H1 (cell line): ENCODE data around the gene WFDC1. TPM values are rescaled to one million over a fixed set of nuclear protein-coding genes. Genes with fewer than 3 reads are reported as not detected.

ENCODE experiments used
- CTCF ChIA-PET: fragments of 300-600 bp; sonication (Branson Sonifier 250); formaldehyde crosslinking; loops from one replicate; lab custom pipeline; 2021; ENCODE audit not compliant: partially characterized antibody; lab: Charles Lee
- POLR2A ChIA-PET: fragments of 300-600 bp; sonication (Branson Sonifier 250); formaldehyde crosslinking; loops from one replicate; lab custom pipeline; 2021; ENCODE audit warnings: inconsistent platforms; ENCODE audit not compliant: partially characterized antibody; lab: Charles Lee
- DNase-seq, 2 experiments: peaks; one replicate each; pipeline versions ENCODE4 v3.0.0 to v3.0.0-alpha.2; 2010 to 2022; ENCODE audit warnings: low spot score in 2 of 2, low read depth in 1 of 2, mixed read lengths in 1 of 2
- FAIRE-seq: peaks from 2 replicates; lab custom pipeline; 2011; peaks lifted over from hg19 to GRCh38; lab: Jason Lieb, UNC
- H2AFZ ChIP-seq: 2 replicates; pipeline ENCODE4 v1.8.1; 2012; ENCODE audit warnings: low read length, inconsistent platforms
- H2AK5ac ChIP-seq: 2 replicates; pipeline ENCODE4 v1.6.1; 2013; ENCODE audit warnings: low read depth, low read length
- H2BK120ac ChIP-seq: replicated peaks from 2 replicates; pipeline ENCODE3; 2013; ENCODE audit warnings: low read depth, low read length, inconsistent platforms
- H2BK12ac ChIP-seq: 2 replicates; pipeline ENCODE4 v1.6.1; 2013; ENCODE audit warnings: low read depth, low read length
- H2BK15ac ChIP-seq: 2 replicates; pipeline ENCODE4 v1.6.1; 2013; ENCODE audit warnings: low read length
- H2BK20ac ChIP-seq: 2 replicates; pipeline ENCODE4 v1.6.1; 2013; ENCODE audit warnings: low read length
- H2BK5ac ChIP-seq: 2 replicates; pipeline ENCODE4 v1.6.1; 2013; ENCODE audit warnings: low read depth, low read length
- H3K14ac ChIP-seq: 2 replicates; pipeline ENCODE4 v1.6.1; 2013; ENCODE audit warnings: inconsistent platforms; ENCODE audit not compliant: insufficient read length
- H3K18ac ChIP-seq: 2 replicates; pipeline ENCODE4 v1.6.1; 2013; ENCODE audit warnings: low read length; ENCODE audit errors: extremely low read depth
- H3K23ac ChIP-seq: 2 replicates; pipeline ENCODE4 v1.6.1; 2013; ENCODE audit warnings: inconsistent platforms; ENCODE audit not compliant: insufficient read length
- H3K23me2 ChIP-seq: 2 replicates; pipeline ENCODE4 v1.6.1; 2013; ENCODE audit warnings: low read depth, low read length
- H3K27ac ChIP-seq: 2 replicates; pipeline ENCODE4 v1.6.1; 2011; ENCODE audit warnings: low read depth, low read length, inconsistent platforms
- H3K27me3 ChIP-seq, 4 experiments: replicated peaks in 1 of 4; 1 replicate in 1 of 4; 2 replicates in 3 of 4; pipeline versions ENCODE4 v1.6.1 to v1.8.1; 2011 to 2013; ENCODE audit warnings: low read length in 3 of 4, mild to moderate bottlenecking in 3 of 4, inconsistent platforms in 2 of 4, mixed read lengths in 2 of 4, moderate library complexity in 1 of 4; ENCODE audit not compliant: control insufficient read depth in 3 of 4, insufficient read depth in 3 of 4; ENCODE audit errors: extremely low read depth in 1 of 4
- H3K36me3 ChIP-seq, 4 experiments: 2 replicates each; pipeline versions ENCODE4 v1.6.1 to v1.8.1; 2011 to 2013; ENCODE audit warnings: mild to moderate bottlenecking in 4 of 4, low read length in 3 of 4, moderate library complexity in 2 of 4, control low read depth in 1 of 4, inconsistent platforms in 1 of 4; ENCODE audit not compliant: insufficient read depth in 4 of 4, control insufficient read depth in 2 of 4
- H3K4ac ChIP-seq: replicated peaks from 2 replicates; pipeline ENCODE3; 2013; ENCODE audit warnings: low read length, low read depth, mixed read lengths, inconsistent platforms; ENCODE audit not compliant: insufficient read length
- H3K4me1 ChIP-seq, 4 experiments: replicated peaks in 1 of 4; 1 replicate in 1 of 4; 2 replicates in 3 of 4; pipeline versions ENCODE4 v1.6.1 to v1.8.1; 2011 to 2013; ENCODE audit warnings: low read length in 3 of 4, inconsistent platforms in 2 of 4, mixed read lengths in 1 of 4; ENCODE audit not compliant: insufficient read depth in 4 of 4, control insufficient read depth in 3 of 4
- H3K4me2 ChIP-seq, 2 experiments: 2 replicates each; pipeline versions ENCODE4 v1.6.1 to v1.8.1; 2011 to 2013; ENCODE audit warnings: low read depth in 2 of 2, low read length in 2 of 2, control low read depth in 1 of 2, inconsistent platforms in 1 of 2, mild to moderate bottlenecking in 1 of 2; ENCODE audit not compliant: insufficient read depth in 1 of 2
- H3K4me3 ChIP-seq, 4 experiments: fragments of 200-600, 300-600 bp in 1 of 4; sonication (generic), shearing (Covaris generic), sonication (Bioruptor Twin) in 1 of 4; 2 replicates each; pipeline versions ENCODE4 v1.5.1 to v1.8.1; 2011 to 2016; ENCODE audit warnings: low read length in 4 of 4, low read depth in 3 of 4, control low read depth in 2 of 4, inconsistent platforms in 2 of 4, mild to moderate bottlenecking in 2 of 4, mixed read lengths in 1 of 4, moderate library complexity in 1 of 4; ENCODE audit not compliant: insufficient read depth in 2 of 4; ENCODE audit errors: extremely low read depth in 1 of 4
- H3K56ac ChIP-seq: replicated peaks from 2 replicates; pipeline ENCODE3; 2013; ENCODE audit warnings: low read depth, mild to moderate bottlenecking, mixed read lengths, low read length, inconsistent platforms; ENCODE audit not compliant: insufficient read length
- H3K79me1 ChIP-seq: 2 replicates; pipeline ENCODE4 v1.6.1; 2013; ENCODE audit warnings: low read depth, low read length, control low read depth
- H3K79me2 ChIP-seq, 2 experiments: 2 replicates each; pipeline versions ENCODE4 v1.6.1 to v1.8.1; 2012 to 2013; ENCODE audit warnings: low read length in 2 of 2, mild to moderate bottlenecking in 2 of 2, inconsistent platforms in 1 of 2; ENCODE audit not compliant: insufficient read depth in 2 of 2, control insufficient read depth in 1 of 2
- H3K9ac ChIP-seq, 4 experiments: replicated peaks in 1 of 4; 1 replicate in 1 of 4; 2 replicates in 3 of 4; pipeline versions ENCODE4 v1.6.1 to v1.8.1; 2011 to 2013; ENCODE audit warnings: low read depth in 3 of 4, low read length in 3 of 4, control low read depth in 2 of 4, mild to moderate bottlenecking in 2 of 4, moderate library complexity in 2 of 4, inconsistent platforms in 1 of 4; ENCODE audit errors: extremely low read depth in 1 of 4
- H3K9me3 ChIP-seq, 2 experiments: 2 replicates each; pipeline versions ENCODE4 v1.6.1 to v1.8.1; 2012 to 2013; ENCODE audit warnings: mild to moderate bottlenecking in 2 of 2, moderate library complexity in 2 of 2, control low read depth in 1 of 2, inconsistent platforms in 1 of 2, low read depth in 1 of 2, low read length in 1 of 2, mixed read lengths in 1 of 2; ENCODE audit not compliant: insufficient read depth in 2 of 2
- H4K20me1 ChIP-seq, 2 experiments: replicated peaks in 1 of 2; 2 replicates each; pipeline versions ENCODE3 to v1.8.1; 2011 to 2013; ENCODE audit warnings: inconsistent platforms in 2 of 2, low read length in 2 of 2, mild to moderate bottlenecking in 1 of 2; ENCODE audit not compliant: insufficient read depth in 2 of 2, control insufficient read depth in 1 of 2
- H4K5ac ChIP-seq: 2 replicates; pipeline ENCODE4 v1.6.1; 2013; ENCODE audit warnings: low read length, low read depth, mixed read lengths, inconsistent platforms; ENCODE audit not compliant: insufficient read length
- H4K8ac ChIP-seq: 2 replicates; pipeline ENCODE4 v1.8.0; 2013; ENCODE audit warnings: mild to moderate bottlenecking, moderate library complexity, low read length, inconsistent platforms; ENCODE audit not compliant: insufficient read depth; ENCODE audit errors: extremely low read depth
- H4K91ac ChIP-seq: replicated peaks from 2 replicates; pipeline ENCODE3; 2013; ENCODE audit warnings: low read length, mixed read lengths, inconsistent platforms; ENCODE audit not compliant: insufficient read length
- ASH2L ChIP-seq: fragments of 200-600, 300-600 bp; sonication (generic); IDR thresholded peaks from one replicate; pipeline ENCODE4 v1.7.1; 2017; ENCODE audit warnings: low read length
- CEBPB ChIP-seq: IDR thresholded peaks from 2 replicates; pipeline ENCODE4 v1.6.1; 2012; ENCODE audit warnings: low read depth, low read length
- CHD1 ChIP-seq: IDR thresholded peaks from 2 replicates; pipeline ENCODE4 v1.6.1; 2012; ENCODE audit warnings: low read depth, low read length, improper control_type of control experiment
- CTBP2 ChIP-seq: IDR thresholded peaks from 2 replicates; pipeline ENCODE4 v1.7.0; 2011; ENCODE audit warnings: borderline replicate concordance, mild to moderate bottlenecking, moderate library complexity, mixed read lengths, low read length; ENCODE audit not compliant: insufficient read depth, insufficient read length
- HDAC2 ChIP-seq, 2 experiments: fragments of 300-600 bp in 1 of 2; sonication (generic) in 1 of 2; IDR thresholded peaks; 2 replicates each; pipeline ENCODE4 v1.6.1; 2011 to 2012; ENCODE audit warnings: low read depth in 2 of 2, low read length in 2 of 2, mild to moderate bottlenecking in 2 of 2, moderate library complexity in 2 of 2, borderline replicate concordance in 1 of 2, inconsistent platforms in 1 of 2
- MAX ChIP-seq: IDR thresholded peaks from 2 replicates; pipeline ENCODE4 v1.6.1; 2012; ENCODE audit warnings: inconsistent platforms
- RBBP5 ChIP-seq: IDR thresholded peaks from 2 replicates; pipeline ENCODE4 v1.7.1; 2012; ENCODE audit warnings: low read depth, mild to moderate bottlenecking, inconsistent platforms, low read length, moderate library complexity, borderline replicate concordance
- TBP ChIP-seq: IDR thresholded peaks from 2 replicates; pipeline ENCODE4 v1.6.1; 2011; ENCODE audit warnings: low read depth, low read length, improper control_type of control experiment
- TCF12 ChIP-seq: IDR thresholded peaks from 2 replicates; pipeline ENCODE4 v1.6.1; 2011; ENCODE audit warnings: low read depth, mild to moderate bottlenecking, low read length
- TEAD4 ChIP-seq: IDR thresholded peaks from 2 replicates; pipeline ENCODE4 v1.6.1; 2012; ENCODE audit warnings: low read depth, low read length, inconsistent platforms, mixed read lengths
- YY1 ChIP-seq: IDR thresholded peaks from 2 replicates; pipeline ENCODE4 v1.6.1; 2011; ENCODE audit warnings: low read depth, mild to moderate bottlenecking, low read length
- WGBS, 2 experiments: shearing (Covaris generic) in 1 of 2; methylation state at CpG; one replicate each; pipeline versions ENCODE4 v1.1.6 to v1.1.7; 2013 to 2015; ENCODE audit warnings: low lambda C conversion rate in 2 of 2, mixed read lengths in 2 of 2, inconsistent platforms in 1 of 2, low coverage in 1 of 2, missing lambda C conversion rate in 1 of 2; ENCODE audit not compliant: insufficient replicate concordance in 2 of 2, insufficient coverage in 1 of 2, insufficient read length in 1 of 2; ENCODE audit errors: extremely low coverage in 1 of 2, missing lambda C conversion rate in 1 of 2; 5-methylcytosine and 5-hydroxymethylcytosine counted together
- polyA plus RNA-seq, 7 experiments: library from polyadenylated mRNA; depleted of rRNA in 3 of 7; stranded (reverse) in 5 of 7; unstranded in 2 of 7; fragments of >200 nt in 5 of 7; fragments of 200-250 nt in 2 of 7; gene quantifications; 1 replicate in 5 of 7; 2 replicates in 1 of 7; 4 replicates in 1 of 7; pipeline versions ENCODE4 v1.2.1 to v1.2.3, GENCODE V29; 2011 to 2013; ENCODE audit warnings: missing spikeins in 2 of 7, mixed read lengths in 2 of 7
- total RNA-seq: library from RNA; stranded (reverse); fragmentation: NEBNext Ultra II Directional; extraction: Animal tissue kit (Norgen Biotek cat#: 25700); gene quantifications from 2 replicates; pipeline ENCODE4 v1.2.1, GENCODE V29; 2021

The WFDC1 gene
- total and polyA plus RNA-seq, 2 of the 8 experiments (the other 6 are each of a cell fraction or from before 2014, with no cell fraction given), result 0.70 to 1.1 TPM

GRCh38 chr16:84368308-84368996 is 73.8 kb downstream of the WFDC1 start, which contains the start of gene ATP2C2:
TSS of gene ATP2C2 (plus strand) at chr16:84368538. CDS start at chr16:84368616, 78 bp downstream.
- ChIA-PET CTCF (interaction anchor here (0.6 to 1.6 kb wide), 9 partner anchors 10 to 559 kb away, joined by 3 to 6 read pairs (median 4); no protein-coding TSS in a partner anchor), POLR2A (interaction anchor here (0.7 to 1.9 kb wide), 9 partner anchors 9 to 140 kb away, joined by 3 to 17 read pairs (median 3); no protein-coding TSS in a partner anchor)
- peak within 1 kb of the TSS; percentile 87; the same call in 1 of the 2 replicates for H2BK12ac ChIP-seq
- H3K56ac ChIP-seq, result no peak within 1 kb of the TSS
- no peak within 1 kb of the TSS for H3K4ac ChIP-seq
- peak within 1 kb of the TSS in 3 of 4 experiments; percentile 28 to 56 (median 34); a peak in 5 of 7 replicates for H3K9ac ChIP-seq
- H2BK120ac ChIP-seq, result no peak within 1 kb of the TSS
- no peak within 1 kb of the TSS for H3K27ac ChIP-seq
- WGBS, 2 experiments, result 5% methylated on average over 35 of the region's 66 CpGs; no CpG with 5 or more reads in 1 of the 2 experiments
- H2BK5ac ChIP-seq, result no peak within 1 kb of the TSS
- H3K23ac ChIP-seq, result no peak within 1 kb of the TSS
- peaks cover 0 to 18% (median 15%) of the 10 kb centered on the region in 4 experiments; a peak in 6 of 7 replicates for H3K27me3 ChIP-seq
- no peak within 1 kb of the TSS for H4K5ac ChIP-seq
- H2AK5ac ChIP-seq, result peak within 1 kb of the TSS; percentile 47; the same call in 1 of the 2 replicates
- peak within 1 kb of the TSS; percentile 77 to 95 for H3K4me2 ChIP-seq
- peak within 1 kb of the TSS; percentile 54; the same call in 1 of the 2 replicates for H2AFZ ChIP-seq
- H3K79me1 ChIP-seq, result no peaks in the 10 kb centered on the region
- H2BK15ac ChIP-seq, result 0 out of 2 replicates have a peak within 1 kb of the TSS, but pooled peaks have one; percentile 16
- H3K79me2 ChIP-seq, result no peaks in the 10 kb centered on the region
- peak within 1 kb of the TSS; percentile 82; the same call in 1 of the 2 replicates for H3K18ac ChIP-seq
- no peak within 1 kb of the TSS for H2BK20ac ChIP-seq
- H4K8ac ChIP-seq, result peak within 1 kb of the TSS; percentile 75
- peak; percentile 66 to 93 for DNase-seq
- FAIRE-seq, result no peak
- H3K4me3 ChIP-seq, result peak within 1 kb of the TSS; percentile 70 to 83 (median 76)
- H3K23me2 ChIP-seq, result peaks cover 11% of the 10 kb centered on the region; the same call in 1 of the 2 replicates
- no peak within 1 kb of the TSS for H3K14ac ChIP-seq
- no peaks in the 10 kb centered on the region for H3K36me3 ChIP-seq
- H4K91ac ChIP-seq, result no peak within 1 kb of the TSS
- peaks cover 0 to 18% (median 11%) of the 10 kb centered on the region in 4 experiments; a peak in 6 of 7 replicates for H3K4me1 ChIP-seq
- H4K20me1 ChIP-seq, result no peaks in the 10 kb centered on the region
- H3K9me3 ChIP-seq, result no peaks in the 10 kb centered on the region
- TF ChIP-seq TEAD4, result no peak
- no peak for TF ChIP-seq TCF12
- no peak for TF ChIP-seq CEBPB
- no peak for TF ChIP-seq CHD1
- TF ChIP-seq ASH2L, result peak; percentile 70
- peak in 1 of 2 experiments; percentile 89; a peak in 1 of 4 replicates for TF ChIP-seq HDAC2 (IDR thresholded peaks at IDR 0.05; ENCODE audit: borderline replicate concordance in 1 of 2, low read depth in 2 of 2, low read length in 2 of 2)
- peak; percentile 89 for TF ChIP-seq RBBP5
- 0 out of 2 replicates have a peak, but pooled peaks have one; percentile 11 for TF ChIP-seq YY1
- TF ChIP-seq MAX, result peak; percentile 24; the same call in 1 of the 2 replicates
- TF ChIP-seq CTBP2, result no peak
- peak; percentile 43; the same call in 1 of the 2 replicates for TF ChIP-seq TBP
